ENCODE measurements around the gene FECH. TPM values are rescaled to one million over a fixed set of nuclear protein-coding genes. Genes with fewer than 3 reads are reported as not detected.

FECH gene
- total and polyA plus RNA-seq, 2 of the 4 experiments (the other 2 are of a cell fraction) = 32.3 to 52.2 TPM

DNA sequence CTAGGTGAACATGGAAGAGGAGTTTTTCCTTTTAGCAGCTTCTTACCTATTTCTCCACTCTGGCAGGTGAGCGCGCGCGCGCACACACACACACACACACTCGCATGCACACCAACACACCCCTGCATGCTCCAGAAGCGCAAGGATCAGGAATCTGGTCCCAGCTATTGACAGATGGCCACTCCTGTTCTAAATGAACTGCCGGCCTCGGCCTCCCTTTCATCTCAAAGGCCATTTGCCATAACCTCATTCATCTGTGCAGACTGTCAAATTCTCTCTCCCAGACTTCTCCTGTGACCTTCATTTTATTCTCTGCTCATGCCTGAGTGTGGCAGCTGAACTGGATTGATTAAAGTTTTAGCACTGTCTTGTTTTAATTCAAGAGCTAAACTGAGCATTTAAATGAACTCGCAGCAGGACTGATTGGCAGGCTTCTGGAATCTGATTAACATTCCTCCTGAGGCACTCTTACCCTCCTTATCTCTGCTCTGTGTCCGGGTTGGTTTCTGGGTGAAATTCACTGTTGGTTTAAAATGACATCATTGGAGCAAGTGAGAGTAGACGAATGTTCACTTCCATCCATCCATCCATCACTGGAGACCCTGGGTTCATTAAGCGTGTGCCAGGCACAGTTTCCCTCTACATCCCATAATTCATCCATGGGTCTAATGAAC is 58.8 kb downstream of the FECH start:
- Histone ChIP-seq H4K20me1 (ENCODE audit: insufficient read depth, low read length) (no peaks in the 10 kb centered on the region; the same call in 1 of the 2 replicates), H3K4ac (ENCODE audit: low read depth, low read length) (no peak overlapping the region), H3K9me3 (ENCODE audit: control insufficient read depth, insufficient read depth, low read length) (no peaks in the 10 kb centered on the region), H4K8ac (ENCODE audit: low read depth in 2 of 2, low read length in 2 of 2) (no peak overlapping the region), H2BK120ac (ENCODE audit: low read depth, low read length) (no peak overlapping the region), H3K27me3 (ENCODE audit: control insufficient read depth, insufficient read depth, low read length) (peaks cover 10% of the 10 kb centered on the region), H3K9me1 (ENCODE audit: insufficient read depth, low read length) (no peaks in the 10 kb centered on the region; the same call in 1 of the 2 replicates), H4K91ac (ENCODE audit: insufficient read depth, low read depth, low read length) (no peak overlapping the region), H3K27ac (ENCODE audit: insufficient read depth, low read length) (no peak overlapping the region), H3K56ac (ENCODE audit: extremely low read depth, insufficient read depth, low read length) (no peak overlapping the region), H4K5ac (ENCODE audit: low read depth, low read length) (no peak overlapping the region), H3K23ac (ENCODE audit: low read depth, low read length) (no peak overlapping the region), H3K36me3 (ENCODE audit: control insufficient read depth, insufficient read depth, low read length) (no peaks in the 10 kb centered on the region), H3K14ac (replicated peaks; ENCODE audit: low read depth, low read length) (no peak overlapping the region), H3K18ac (ENCODE audit: low read depth, low read length) (no peak overlapping the region), H2BK5ac (ENCODE audit: low read depth, low read length, poor library complexity, severe bottlenecking) (no peak overlapping the region), H3K79me1 (ENCODE audit: low read depth in 1 of 2, low read length in 2 of 2) (no peaks in the 10 kb centered on the region), H3K4me3 (ENCODE audit: insufficient read depth, low read depth, low read length) (no peak overlapping the region), H3K4me1 (ENCODE audit: control insufficient read depth, insufficient read depth, low read length) (no peaks in the 10 kb centered on the region; the same call in 1 of the 2 replicates), H2AFZ (replicated peaks; ENCODE audit: low read length, poor library complexity) (no peak overlapping the region), H2BK15ac (ENCODE audit: low read depth, low read length) (no peak overlapping the region), H3K4me2 (ENCODE audit: low read depth, low read length) (no peak overlapping the region), H2AK5ac (ENCODE audit: low read depth, low read length) (no peak overlapping the region), H2AK9ac (replicated peaks; ENCODE audit: low read depth, low read length, poor library complexity) (no peak overlapping the region), H2BK20ac (ENCODE audit: low read depth, low read length) (no peak overlapping the region), H3K9ac (ENCODE audit: low read depth, low read length) (no peak overlapping the region)
- DNase-seq = no peak
- intact Hi-C loops (cut with micrococcal nuclease) (no loop called here), in situ Hi-C loops (cut with MboI; ENCODE audit: low sequenced_read_pairs) (no loop called here), dilution Hi-C loops (cut with HindIII; ENCODE audit: low sequenced_read_pairs, unreplicated experiment) (no loop called here)
- no peak for ATAC-seq (ENCODE audit: low read depth)
- CTCF ChIA-PET = no interaction called here
- no TSS peak for BruUV-seq (replicated peaks)
- POLR2A ChIA-PET (ENCODE audit: unreplicated experiment) = no interaction called here
- TF ChIP-seq CEBPB (IDR thresholded peaks at IDR 0.05; ENCODE audit: low read depth, low read length) (no peak), CTCF (conservative IDR thresholded peaks at IDR 0.05; ENCODE audit: low read depth, low read length) (no peak), POLR2A (IDR thresholded peaks at IDR 0.05; ENCODE audit: low read depth, low read length) (no peak), NFE2L2 (IDR thresholded peaks at IDR 0.05; ENCODE audit: low read depth, low read length) (no peak), RCOR1 (IDR thresholded peaks at IDR 0.05; ENCODE audit: insufficient replicate concordance, low read length) (no peak), MAFK (IDR thresholded peaks at IDR 0.05; ENCODE audit: low read depth, low read length) (no peak), RAD21 (IDR thresholded peaks at IDR 0.05; ENCODE audit: low read length) (no peak), RFX5 (IDR thresholded peaks at IDR 0.05; ENCODE audit: low read depth, low read length) (no peak), MXI1 (IDR thresholded peaks at IDR 0.05; ENCODE audit: borderline replicate concordance, low read depth, low read length) (no peak), SMC3 (IDR thresholded peaks at IDR 0.05; ENCODE audit: low read depth, low read length) (no peak), FOS (IDR thresholded peaks at IDR 0.05; ENCODE audit: low read depth, low read length) (no peak), MAZ (IDR thresholded peaks at IDR 0.05; ENCODE audit: borderline replicate concordance, low read depth, low read length) (no peak), BHLHE40 (IDR thresholded peaks at IDR 0.05; ENCODE audit: low read depth, low read length) (no peak)
- TF ChIP-seq, protein P1, sequence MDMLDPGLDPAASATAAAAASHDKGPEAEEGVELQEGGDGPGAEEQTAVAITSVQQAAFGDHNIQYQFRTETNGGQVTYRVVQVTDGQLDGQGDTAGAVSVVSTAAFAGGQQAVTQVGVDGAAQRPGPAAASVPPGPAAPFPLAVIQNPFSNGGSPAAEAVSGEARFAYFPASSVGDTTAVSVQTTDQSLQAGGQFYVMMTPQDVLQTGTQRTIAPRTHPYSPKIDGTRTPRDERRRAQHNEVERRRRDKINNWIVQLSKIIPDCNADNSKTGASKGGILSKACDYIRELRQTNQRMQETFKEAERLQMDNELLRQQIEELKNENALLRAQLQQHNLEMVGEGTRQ (IDR thresholded peaks at IDR 0.05; ENCODE audit: low read depth, low read length) = no peak
- TF ChIP-seq, protein P2, sequence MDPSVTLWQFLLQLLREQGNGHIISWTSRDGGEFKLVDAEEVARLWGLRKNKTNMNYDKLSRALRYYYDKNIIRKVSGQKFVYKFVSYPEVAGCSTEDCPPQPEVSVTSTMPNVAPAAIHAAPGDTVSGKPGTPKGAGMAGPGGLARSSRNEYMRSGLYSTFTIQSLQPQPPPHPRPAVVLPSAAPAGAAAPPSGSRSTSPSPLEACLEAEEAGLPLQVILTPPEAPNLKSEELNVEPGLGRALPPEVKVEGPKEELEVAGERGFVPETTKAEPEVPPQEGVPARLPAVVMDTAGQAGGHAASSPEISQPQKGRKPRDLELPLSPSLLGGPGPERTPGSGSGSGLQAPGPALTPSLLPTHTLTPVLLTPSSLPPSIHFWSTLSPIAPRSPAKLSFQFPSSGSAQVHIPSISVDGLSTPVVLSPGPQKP (IDR thresholded peaks at IDR 0.05; ENCODE audit: borderline replicate concordance, low read depth, low read length) = no peak
- WGBS, 2 experiments (ENCODE audit: extremely low coverage in 2 of 2, insufficient read length in 1 of 2) = no CpG with 5 or more reads among the region's 13 CpGs
